CD14-positive monocyte (primary cell): ENCODE results near the gene SLC25A45. TPM values are rescaled to one million over a fixed set of nuclear protein-coding genes. Genes with fewer than 3 reads are reported as not detected.

Experiments
- DNase-seq, 3 donors: peaks; one replicate each; pipeline ENCODE4 v3.0.0-alpha.2; 2011 to 2022
- H2AFZ ChIP-seq: 2 replicates; pipeline ENCODE4 v1.6.0; 2012; ENCODE audit warnings: mild to moderate bottlenecking, low read depth, low read length, inconsistent platforms; ENCODE audit not compliant: insufficient read depth, poor library complexity, severe bottlenecking
- H3K27ac ChIP-seq, 2 donors: 1 replicate in 1 of 2; 2 replicates in 1 of 2; pipeline ENCODE4 v1.5.1; 2012 to 2013; ENCODE audit warnings: low read length in 2 of 2, control low read depth in 1 of 2, inconsistent platforms in 1 of 2, low read depth in 1 of 2, mild to moderate bottlenecking in 1 of 2
- H3K27me3 ChIP-seq, 2 donors: one replicate each; pipeline versions ENCODE4 v1.6.0 to v1.6.1; 2011 to 2013; ENCODE audit warnings: low read length in 2 of 2; ENCODE audit not compliant: control insufficient read depth in 2 of 2, insufficient read depth in 2 of 2
- H3K36me3 ChIP-seq, 2 donors: replicated peaks in 1 of 2; 1 replicate in 1 of 2; 2 replicates in 1 of 2; pipeline versions ENCODE4 v1.5.1 to v1.6.1; 2012 to 2013; ENCODE audit warnings: low read length in 2 of 2, control low read depth in 1 of 2, inconsistent platforms in 1 of 2, mild to moderate bottlenecking in 1 of 2; ENCODE audit not compliant: insufficient read depth in 2 of 2, control insufficient read depth in 1 of 2
- H3K4me1 ChIP-seq, 2 donors: 1 replicate in 1 of 2; 2 replicates in 1 of 2; pipeline versions ENCODE4 v1.5.1 to v1.6.1; 2012 to 2013; ENCODE audit warnings: low read length in 2 of 2, control low read depth in 1 of 2, inconsistent platforms in 1 of 2, mild to moderate bottlenecking in 1 of 2, moderate library complexity in 1 of 2; ENCODE audit not compliant: insufficient read depth in 2 of 2, control insufficient read depth in 1 of 2
- H3K4me2 ChIP-seq: replicated peaks from 2 replicates; pipeline ENCODE3; 2012; ENCODE audit warnings: low read length, moderate library complexity, mild to moderate bottlenecking; ENCODE audit not compliant: poor library complexity, severe bottlenecking; ENCODE audit errors: extremely low read depth
- H3K4me3 ChIP-seq, 3 experiments: fragments of 200-600 bp in 1 of 3; sonication (generic) in 1 of 3; replicated peaks in 1 of 3; 1 replicate in 2 of 3; 2 replicates in 1 of 3; pipeline ENCODE4 v1.5.1; 2011 to 2013; ENCODE audit warnings: low read length in 3 of 3, mild to moderate bottlenecking in 3 of 3, control low read depth in 2 of 3, low read depth in 2 of 3, inconsistent platforms in 1 of 3, moderate library complexity in 1 of 3
- H3K79me2 ChIP-seq: 2 replicates; pipeline ENCODE4 v1.6.0; 2012; ENCODE audit warnings: mild to moderate bottlenecking, control low read depth, inconsistent platforms, low read length, moderate library complexity; ENCODE audit not compliant: insufficient read depth
- H3K9ac ChIP-seq: 2 replicates; pipeline ENCODE4 v1.6.0; 2017; ENCODE audit warnings: low read length, mild to moderate bottlenecking; ENCODE audit not compliant: insufficient read depth, poor library complexity, severe bottlenecking
- H3K9me3 ChIP-seq, 2 donors: replicated peaks in 1 of 2; 1 replicate in 1 of 2; 2 replicates in 1 of 2; pipeline versions ENCODE4 v1.5.1 to v1.6.1; 2012 to 2013; ENCODE audit warnings: low read length in 2 of 2, control low read depth in 1 of 2; ENCODE audit not compliant: control insufficient read depth in 1 of 2, insufficient read depth in 1 of 2
- H4K20me1 ChIP-seq: 2 replicates; pipeline ENCODE4 v1.6.0; 2012; ENCODE audit warnings: mild to moderate bottlenecking, low read length, control low read depth, moderate library complexity; ENCODE audit not compliant: insufficient read depth
- H3K27ac Mint-ChIP-seq, 7 donors: one replicate each; pipeline ENCODE4 v1.8.0; 2020; ENCODE audit warnings: mild to moderate bottlenecking in 7 of 7, mixed read lengths in 7 of 7, moderate library complexity in 6 of 7, inconsistent platforms in 2 of 7
- H3K27me3 Mint-ChIP-seq, 3 donors: one replicate each; pipeline ENCODE4 v1.8.0; 2021 to 2022; ENCODE audit warnings: low read depth in 3 of 3, mild to moderate bottlenecking in 3 of 3, mixed read lengths in 3 of 3, moderate library complexity in 3 of 3, inconsistent platforms in 1 of 3
- H3K36me3 Mint-ChIP-seq, 2 donors: one replicate each; pipeline ENCODE4 v1.8.0; 2020; ENCODE audit warnings: mixed read lengths in 2 of 2, inconsistent platforms in 1 of 2, mild to moderate bottlenecking in 1 of 2
- H3K4me1 Mint-ChIP-seq: one replicate; pipeline ENCODE4 v1.8.0; 2020; ENCODE audit warnings: mild to moderate bottlenecking, mixed read lengths
- H3K4me3 Mint-ChIP-seq, 2 donors: one replicate each; pipeline ENCODE4 v1.8.0; 2020; ENCODE audit warnings: mild to moderate bottlenecking in 2 of 2, mixed read lengths in 2 of 2, moderate library complexity in 1 of 2
- H3K9me3 Mint-ChIP-seq, 7 donors: one replicate each; pipeline ENCODE4 v1.8.0; 2020 to 2022; ENCODE audit warnings: mixed read lengths in 7 of 7, mild to moderate bottlenecking in 6 of 7, moderate library complexity in 6 of 7, inconsistent platforms in 2 of 7
- WGBS: methylation state at CpG from one replicate; pipeline ENCODE4 v1.1.5; 2013; ENCODE audit warnings: missing lambda C conversion rate; ENCODE audit not compliant: insufficient coverage; 5-methylcytosine and 5-hydroxymethylcytosine counted together
- intact Hi-C, 2 donors: fragments of 100-400 bp; cut with micrococcal nuclease; formaldehyde crosslinking; loops; one replicate each; pipeline versions ENCODE4 v1.15.0 to v1.15.1; 2023
- polyA plus RNA-seq, 3 donors: library from polyadenylated mRNA; depleted of rRNA in 1 of 3; unstranded in 2 of 3; stranded (reverse) in 1 of 3; fragments of 300-500 nt in 2 of 3; fragments of >200 nt in 1 of 3; fragmentation: Illumina TruSeq in 2 of 3; gene quantifications; 1 replicate in 2 of 3; 2 replicates in 1 of 3; pipeline ENCODE4 v1.2.3, GENCODE V29; 2012 to 2021
- TF ChIP-seq, protein P1 (sequence below): fragments of 200-600 bp; IDR thresholded peaks from one replicate; pipeline ENCODE4 v1.8.0; 2022; ENCODE audit warnings: antibody characterized with exemption, mild to moderate bottlenecking

Gene SLC25A45
- polyA plus RNA-seq, 3 donors: 3.7 to 11.3 (median 4.1) TPM

DNA sequence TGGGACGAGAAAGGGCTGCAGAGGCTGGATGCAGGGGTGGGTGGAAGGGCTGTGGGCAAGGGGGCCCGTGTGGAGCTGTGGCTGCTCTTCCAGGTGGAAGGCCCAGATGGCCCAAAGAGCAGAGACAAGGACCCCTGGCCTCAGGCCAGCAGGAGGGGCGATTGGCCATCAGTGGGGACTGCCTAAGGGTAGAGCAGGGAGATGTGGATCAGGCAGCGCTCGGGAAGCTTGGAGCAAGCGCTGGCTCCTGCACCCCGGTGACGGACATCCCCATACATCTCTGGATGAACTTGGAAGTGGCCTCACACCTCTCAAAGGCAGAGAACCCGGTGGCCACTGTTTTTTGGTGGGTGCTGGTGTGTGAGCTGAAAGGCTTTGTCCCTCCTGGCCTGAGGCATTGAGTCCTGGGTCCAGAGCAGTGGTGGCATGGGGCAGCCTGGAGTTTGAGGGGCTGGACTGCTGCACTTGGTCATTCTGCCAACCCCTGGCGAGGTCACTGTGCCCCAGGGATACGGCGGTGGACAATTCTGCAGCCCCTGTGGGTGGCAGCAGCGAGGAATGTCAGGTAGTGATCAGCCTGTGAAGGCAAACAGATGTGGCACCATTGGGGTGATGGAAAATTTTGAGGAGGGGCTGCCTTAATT, 9.9 kb upstream of the SLC25A45 start:
- H3K4me3 Mint-ChIP-seq: no peak overlapping the region
- H4K20me1 ChIP-seq: peaks cover 72% of the 10 kb centered on the region
- no peaks in the 10 kb centered on the region for H3K9me3 ChIP-seq
- intact Hi-C loops: no loop called here
- TF ChIP-seq, protein P1, sequence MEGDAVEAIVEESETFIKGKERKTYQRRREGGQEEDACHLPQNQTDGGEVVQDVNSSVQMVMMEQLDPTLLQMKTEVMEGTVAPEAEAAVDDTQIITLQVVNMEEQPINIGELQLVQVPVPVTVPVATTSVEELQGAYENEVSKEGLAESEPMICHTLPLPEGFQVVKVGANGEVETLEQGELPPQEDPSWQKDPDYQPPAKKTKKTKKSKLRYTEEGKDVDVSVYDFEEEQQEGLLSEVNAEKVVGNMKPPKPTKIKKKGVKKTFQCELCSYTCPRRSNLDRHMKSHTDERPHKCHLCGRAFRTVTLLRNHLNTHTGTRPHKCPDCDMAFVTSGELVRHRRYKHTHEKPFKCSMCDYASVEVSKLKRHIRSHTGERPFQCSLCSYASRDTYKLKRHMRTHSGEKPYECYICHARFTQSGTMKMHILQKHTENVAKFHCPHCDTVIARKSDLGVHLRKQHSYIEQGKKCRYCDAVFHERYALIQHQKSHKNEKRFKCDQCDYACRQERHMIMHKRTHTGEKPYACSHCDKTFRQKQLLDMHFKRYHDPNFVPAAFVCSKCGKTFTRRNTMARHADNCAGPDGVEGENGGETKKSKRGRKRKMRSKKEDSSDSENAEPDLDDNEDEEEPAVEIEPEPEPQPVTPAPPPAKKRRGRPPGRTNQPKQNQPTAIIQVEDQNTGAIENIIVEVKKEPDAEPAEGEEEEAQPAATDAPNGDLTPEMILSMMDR: no peak
- peaks cover 15 to 24% of the 10 kb centered on the region in 2 donors for H3K4me1 ChIP-seq
- DNase-seq: no peak
- H3K27me3 Mint-ChIP-seq: no peaks in the 10 kb centered on the region
- H3K27ac Mint-ChIP-seq: peak overlapping the region in 1 of 7 donors; percentile 21
- no peaks in the 10 kb centered on the region for H3K9me3 Mint-ChIP-seq
- H3K79me2 ChIP-seq: peaks cover 50% of the 10 kb centered on the region
- H2AFZ ChIP-seq: no peak overlapping the region
- H3K36me3 Mint-ChIP-seq: peaks cover 43 to 87% of the 10 kb centered on the region in 2 donors
- H3K36me3 ChIP-seq: peaks cover 66 to 88% of the 10 kb centered on the region in 2 donors
- no peaks in the 10 kb centered on the region for H3K27me3 ChIP-seq
- no peak overlapping the region for H3K4me2 ChIP-seq
- H3K4me3 ChIP-seq: no peak overlapping the region
- H3K4me1 Mint-ChIP-seq: peaks cover 29% of the 10 kb centered on the region
- H3K27ac ChIP-seq: no peak overlapping the region
- WGBS: 84% methylated on average over 8 of the region's 13 CpGs
- no peak overlapping the region for H3K9ac ChIP-seq

DNA sequence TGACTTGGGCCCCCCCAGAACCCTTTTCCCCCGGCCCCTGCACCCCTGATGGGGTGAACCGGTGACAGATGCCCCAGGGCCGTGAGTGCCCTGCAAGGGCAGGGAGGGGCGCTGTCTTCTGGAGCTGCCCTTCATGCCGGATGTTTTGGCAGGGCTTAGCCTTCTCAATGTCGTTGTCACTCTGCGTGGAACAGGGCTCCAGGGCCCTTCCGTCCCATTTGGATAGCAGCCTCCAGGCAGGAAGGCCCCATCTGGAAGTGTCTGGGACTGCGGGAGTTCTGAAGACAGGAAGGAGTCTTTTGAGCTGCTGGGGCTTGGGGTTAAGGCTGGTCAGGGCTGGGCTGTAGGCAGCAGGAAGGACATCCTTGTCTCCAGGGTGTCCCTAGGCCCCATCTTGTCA, 8.6 kb upstream of the SLC25A45 start:
- Histone ChIP-seq H3K79me2 (peaks cover 58% of the 10 kb centered on the region), H3K9ac (no peak overlapping the region), H2AFZ (no peak overlapping the region), H3K4me3 (no peak overlapping the region), H3K27me3 (no peaks in the 10 kb centered on the region), H4K20me1 (peaks cover 62% of the 10 kb centered on the region), H3K36me3 (peaks cover 53 to 75% of the 10 kb centered on the region in 2 donors), H3K27ac (no peak overlapping the region), H3K4me2 (no peak overlapping the region), H3K4me1 (peaks cover 24 to 34% of the 10 kb centered on the region in 2 donors), H3K9me3 (no peaks in the 10 kb centered on the region)
- H3K9me3 Mint-ChIP-seq: no peaks in the 10 kb centered on the region
- peaks cover 38% of the 10 kb centered on the region for H3K4me1 Mint-ChIP-seq
- TF ChIP-seq, protein P1: no peak
- peaks cover 35 to 74% of the 10 kb centered on the region in 2 donors for H3K36me3 Mint-ChIP-seq
- DNase-seq: no peak
- H3K27ac Mint-ChIP-seq: no peak overlapping the region
- intact Hi-C loops: no loop called here
- H3K27me3 Mint-ChIP-seq: no peaks in the 10 kb centered on the region
- WGBS: 95% methylated on average over 9 of the region's 9 CpGs
- H3K4me3 Mint-ChIP-seq: no peak overlapping the region
